GM10266 (cell line): Measurements from ENCODE around the gene IRGQ.

ENCODE experiments used
- DNase-seq: peaks from one replicate; pipeline ENCODE4 v3.0.0; 2012; ENCODE audit errors: extremely low spot score
- CTCF ChIP-seq: IDR thresholded peaks from 2 replicates; pipeline ENCODE4 v1.5.1; 2012; ENCODE audit warnings: mild to moderate bottlenecking, low read depth; ENCODE audit not compliant: control insufficient read depth, insufficient read depth; ENCODE audit errors: missing control alignments

IRGQ gene

GRCh38 chr19:43616954-43617353 is 21.0 kb upstream of the IRGQ start:
- DNase-seq = no peak
- no peak for TF ChIP-seq CTCF

- DNase-seq = no peak
- TF ChIP-seq CTCF = no peak
Observed at GRCh38 chr19:43616306-43616705, 20.4 kb upstream of the IRGQ start.

DNA sequence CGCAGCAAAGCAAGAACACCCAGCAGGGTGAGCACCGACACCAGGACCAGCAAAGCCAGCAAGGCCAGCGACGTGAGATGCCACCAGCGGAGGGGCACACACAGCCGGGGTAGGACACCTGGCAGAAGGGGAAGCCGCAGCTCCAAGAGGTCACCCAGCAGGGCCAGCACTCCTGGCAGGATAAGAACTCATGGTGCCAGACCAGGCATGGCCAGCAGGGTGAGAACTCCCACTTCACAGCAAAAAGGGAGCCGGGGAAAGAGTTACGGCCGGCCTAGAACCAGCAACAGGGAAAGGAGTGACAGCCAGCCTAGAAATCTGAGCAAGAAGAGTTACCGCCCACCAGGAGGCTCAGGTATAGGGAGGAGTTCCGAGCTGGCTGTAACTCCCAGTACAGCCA is 16.4 kb upstream of the IRGQ start:
- TF ChIP-seq CTCF = no peak
- DNase-seq = no peak

DNA sequence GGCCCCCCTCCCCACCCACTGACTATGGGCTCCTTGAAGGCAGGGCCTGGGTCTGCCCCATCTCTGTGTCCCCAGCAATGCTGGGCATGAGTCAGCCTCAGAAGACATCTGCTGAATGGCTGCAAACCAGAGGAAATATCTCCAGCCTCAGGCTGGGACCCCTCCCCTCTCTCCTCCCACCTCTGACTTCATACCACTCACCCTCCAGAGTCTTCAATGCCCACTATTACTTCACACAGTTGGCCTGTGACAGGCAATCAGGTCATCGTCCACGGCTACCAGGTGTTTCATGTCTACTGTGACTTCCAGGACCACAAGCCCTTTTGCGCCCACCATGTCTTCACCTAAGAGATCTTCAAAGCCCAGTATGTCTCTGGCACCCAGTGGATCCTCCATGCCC is 15.9 kb upstream of the IRGQ start, which contains the start of gene SRRM5:
Gene SRRM5, plus strand, starts transcription at position 301 of the 400 bp plus-strand sequence. Its CDS starts 34 bp downstream, at position 335.
- TF ChIP-seq CTCF = no peak
- DNase-seq = no peak

- no peak for DNase-seq
- TF ChIP-seq CTCF = no peak
Observed at GRCh38 chr19:43610493-43610892, 14.6 kb upstream of the IRGQ start.

- no peak for DNase-seq
- TF ChIP-seq CTCF = no peak
Observed at GRCh38 chr19:43609872-43610271, 13.9 kb upstream of the IRGQ start.

DNA sequence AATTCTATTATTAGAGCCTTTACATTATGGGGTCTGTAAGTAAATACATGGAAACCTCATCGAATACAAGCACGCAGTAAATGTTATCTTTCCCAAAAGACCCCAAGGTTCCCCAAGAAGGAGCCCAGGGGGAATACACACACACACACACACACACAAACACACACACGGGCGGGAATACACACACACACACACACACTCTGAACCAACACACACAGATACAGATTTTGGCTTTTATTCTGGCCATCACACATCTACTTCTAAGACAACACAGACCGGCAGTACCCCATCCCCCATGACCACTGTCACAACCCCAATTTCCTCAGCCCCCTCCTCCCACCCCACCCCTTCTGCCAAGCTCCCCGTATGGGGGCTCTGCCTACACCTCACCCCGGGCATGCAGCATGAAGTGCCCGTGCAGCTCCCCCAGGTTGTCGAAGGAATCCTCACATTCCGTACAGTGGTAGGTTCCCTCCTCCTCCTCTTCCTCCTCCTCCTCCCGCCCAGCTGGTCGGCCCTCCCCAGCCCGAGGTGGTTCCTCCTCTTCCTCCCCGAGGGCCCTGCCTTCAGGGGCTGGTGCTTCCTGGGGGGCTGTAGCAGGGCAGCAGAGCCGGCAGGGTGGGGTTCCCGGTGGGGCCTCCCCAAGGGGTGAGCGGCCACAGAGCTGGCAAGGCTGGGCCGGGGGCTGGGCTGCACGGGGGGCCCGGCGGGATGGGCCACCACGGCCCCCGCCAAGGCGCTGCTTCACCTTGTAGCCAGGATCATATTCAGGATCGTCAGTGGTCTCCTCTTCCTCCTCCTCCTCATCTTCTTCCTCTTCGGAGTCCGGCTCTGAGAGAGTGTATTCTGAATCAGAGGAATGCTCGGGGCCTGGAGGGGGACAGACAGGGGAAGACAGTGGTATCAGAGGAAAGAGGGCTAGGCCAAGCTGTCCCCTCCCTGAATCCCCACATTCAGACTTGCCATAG is 11.6 kb upstream of the IRGQ start:
- DNase-seq = no peak
- TF ChIP-seq CTCF = no peak
